ENCODE measurements around the gene NDUFAF2. TPM values are rescaled to one million over a fixed set of nuclear protein-coding genes. Genes with fewer than 3 reads are reported as not detected.

Gene NDUFAF2
- total and polyA plus RNA-seq, 2 of the 8 experiments (the other 6 are each of a cell fraction or from before 2014, with no cell fraction given): 10.7 to 46.5 TPM

GRCh38 chr5:61148515-61148914, 203.5 kb downstream of the NDUFAF2 start (continued):
- TF ChIP-seq, protein P1, sequence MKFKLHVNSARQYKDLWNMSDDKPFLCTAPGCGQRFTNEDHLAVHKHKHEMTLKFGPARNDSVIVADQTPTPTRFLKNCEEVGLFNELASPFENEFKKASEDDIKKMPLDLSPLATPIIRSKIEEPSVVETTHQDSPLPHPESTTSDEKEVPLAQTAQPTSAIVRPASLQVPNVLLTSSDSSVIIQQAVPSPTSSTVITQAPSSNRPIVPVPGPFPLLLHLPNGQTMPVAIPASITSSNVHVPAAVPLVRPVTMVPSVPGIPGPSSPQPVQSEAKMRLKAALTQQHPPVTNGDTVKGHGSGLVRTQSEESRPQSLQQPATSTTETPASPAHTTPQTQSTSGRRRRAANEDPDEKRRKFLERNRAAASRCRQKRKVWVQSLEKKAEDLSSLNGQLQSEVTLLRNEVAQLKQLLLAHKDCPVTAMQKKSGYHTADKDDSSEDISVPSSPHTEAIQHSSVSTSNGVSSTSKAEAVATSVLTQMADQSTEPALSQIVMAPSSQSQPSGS (IDR thresholded peaks at IDR 0.05; ENCODE audit: low read length): no peak
